GM19372 (cell line): ENCODE results near the gene LYAR.

ENCODE experiments used
- ATAC-seq: cut with Tn5 transposase; IDR thresholded peaks from one replicate; pipeline ENCODE4 v1.9.1; 2021; ENCODE audit warnings: mild to moderate bottlenecking, low read depth, moderate library complexity; ENCODE audit not compliant: unreplicated experiment

The LYAR gene

DNA sequence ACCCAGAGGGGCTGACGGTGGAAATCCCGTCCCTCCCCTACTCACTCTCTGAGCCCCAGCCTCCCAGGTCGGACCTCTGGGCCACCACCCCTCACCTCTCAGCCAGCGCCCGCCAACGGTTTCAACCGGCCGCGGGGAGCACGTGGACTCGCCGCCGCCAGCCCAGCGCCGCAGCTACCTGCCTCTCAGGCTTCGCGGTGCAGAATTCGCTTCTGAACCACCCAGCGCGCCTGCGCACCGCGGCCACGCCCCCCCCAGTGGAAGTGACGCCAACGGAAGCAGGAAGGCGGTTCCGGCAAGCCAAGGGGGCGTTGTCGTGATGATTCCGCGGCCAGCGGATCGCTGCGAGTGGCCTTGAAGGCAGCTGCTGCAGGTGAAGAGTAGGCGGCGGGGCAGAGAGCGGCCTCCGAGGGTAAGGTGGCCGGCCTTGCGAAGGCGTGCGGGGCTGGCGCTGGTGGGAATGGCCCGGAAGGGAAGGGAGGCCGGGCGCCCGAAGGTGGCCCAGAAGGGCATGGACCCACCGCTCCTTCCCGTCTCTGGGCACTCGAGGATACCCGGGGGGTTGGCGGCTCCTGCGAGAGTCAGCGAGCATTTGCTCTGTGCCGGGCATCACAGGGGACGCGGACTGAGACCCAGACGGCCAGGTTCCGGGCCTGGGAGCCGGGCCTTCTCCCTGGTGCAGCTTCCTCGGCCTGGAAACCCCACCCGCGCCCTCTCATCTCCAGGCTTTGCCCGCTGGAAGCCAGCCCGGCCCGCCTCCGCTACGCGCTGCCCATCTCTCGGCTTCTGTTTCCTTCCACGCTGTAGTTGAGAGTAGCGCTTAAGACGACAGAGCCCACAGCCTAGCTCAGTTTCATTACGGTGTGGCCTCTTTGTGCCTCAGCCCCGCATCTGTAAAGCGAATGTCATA, at the start of gene LYAR, which contains the start of gene ZBTB49:
Gene LYAR (minus strand): TSS at position 214 of the 910 bp plus-strand sequence. CDS start 6,412 bp downstream, outside the sequence.
Gene ZBTB49 (plus strand): TSS at position 311 of the 910 bp plus-strand sequence. CDS start 9,695 bp downstream, outside the sequence.
- peak; percentile 90 for ATAC-seq

DNA sequence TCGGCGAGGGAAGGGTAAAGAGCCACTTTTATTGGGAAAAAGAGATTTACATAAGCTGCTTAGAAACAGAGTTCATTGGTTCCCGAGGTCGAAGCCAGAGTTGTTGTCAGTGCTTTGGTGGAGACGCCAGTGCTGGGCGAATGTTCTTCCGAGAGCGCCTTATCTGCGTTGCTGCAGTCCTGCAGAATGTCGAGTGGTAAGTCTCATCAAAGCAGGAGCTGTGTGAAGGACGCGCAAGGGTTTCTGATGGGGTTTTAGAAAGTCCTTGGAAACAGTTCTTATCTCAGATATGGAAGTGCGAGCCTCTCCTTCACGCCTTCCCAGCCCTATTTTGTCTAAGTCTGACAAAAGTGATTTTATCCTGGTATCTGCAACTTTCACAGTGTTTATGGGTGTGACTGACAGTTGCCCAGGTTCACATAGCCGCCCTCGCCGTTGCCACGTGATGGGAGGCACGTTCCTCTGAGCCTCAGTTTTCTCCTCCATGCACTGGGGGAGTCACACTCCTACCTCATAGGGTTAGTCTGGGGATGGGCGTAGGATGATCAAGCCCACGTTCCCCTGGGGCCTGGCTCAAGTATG, 49.6 kb upstream of the LYAR start:
- ATAC-seq, result no peak

DNA sequence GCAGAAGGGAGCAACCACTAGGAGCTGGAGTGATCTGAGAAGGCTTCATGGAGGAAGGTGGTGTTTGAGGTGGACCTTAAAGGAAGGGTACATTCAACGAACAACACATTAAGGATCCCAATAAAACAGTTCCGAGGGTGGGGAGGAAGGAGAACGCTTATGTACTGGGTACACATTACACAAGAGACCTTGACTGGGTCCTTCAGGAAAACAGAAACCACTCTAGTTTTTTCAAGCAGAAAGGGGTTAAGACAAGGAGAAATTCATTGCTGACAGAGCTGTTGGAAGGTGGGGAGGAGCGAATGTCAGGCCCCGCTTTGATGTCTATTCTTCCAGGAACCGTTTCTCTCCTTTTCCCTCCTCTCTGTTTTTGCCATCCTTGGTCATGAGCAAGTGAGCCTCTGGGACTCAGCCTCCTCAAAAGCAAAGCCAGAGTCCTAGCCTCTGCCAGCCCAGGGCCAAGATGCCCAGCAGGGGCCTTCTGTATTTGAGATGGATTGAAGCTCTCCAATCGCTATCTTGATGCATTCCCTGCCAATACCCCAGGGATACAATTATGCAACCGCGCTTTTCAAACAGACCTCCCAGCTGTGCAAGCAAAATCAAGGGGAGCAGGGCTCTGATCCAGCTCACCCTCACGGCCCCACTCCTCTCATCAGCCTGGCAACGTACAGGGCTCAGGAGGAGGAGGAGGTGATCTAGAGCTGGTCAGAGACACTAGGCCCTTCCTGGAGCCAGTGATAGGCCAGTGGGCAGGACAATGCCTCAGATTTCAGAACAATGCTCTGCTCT, 48.5 kb upstream of the LYAR start:
- no peak for ATAC-seq

- peak; percentile 74 for ATAC-seq
Measured at GRCh38 chr4:4334798-4335520, 45.0 kb upstream of the LYAR start.

GRCh38 chr4:4333265-4333706, 43.3 kb upstream of the LYAR start:
- ATAC-seq, result no peak

DNA sequence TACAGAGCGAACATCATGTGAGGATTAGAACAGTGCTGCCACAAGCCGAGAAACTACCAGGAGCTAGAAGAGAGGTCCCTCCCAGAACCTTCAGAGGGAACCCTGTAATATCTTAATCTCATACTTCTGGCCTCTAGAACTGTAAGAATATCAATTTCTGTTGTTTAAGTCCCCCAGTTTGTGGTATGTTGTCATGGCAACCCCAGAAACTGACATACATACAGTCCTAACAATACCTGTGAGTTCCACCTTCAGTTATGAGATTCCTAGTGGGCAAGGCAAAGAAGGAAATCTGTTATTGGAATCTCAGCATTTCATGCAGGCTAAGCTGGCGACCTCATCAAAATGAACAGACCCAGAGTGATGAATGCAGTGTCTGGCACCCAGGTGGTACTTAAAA, 42.6 kb upstream of the LYAR start:
- ATAC-seq, result no peak

GRCh38 chr4:4330794-4331193, 40.8 kb upstream of the LYAR start:
- no peak for ATAC-seq

- no peak for ATAC-seq
Measured at GRCh38 chr4:4329496-4329895, 39.5 kb upstream of the LYAR start.

GRCh38 chr4:4328840-4329239, 38.9 kb upstream of the LYAR start:
- ATAC-seq, result no peak

GRCh38 chr4:4328206-4328605, 38.3 kb upstream of the LYAR start:
- no peak for ATAC-seq

- ATAC-seq, result no peak
Measured at GRCh38 chr4:4327652-4328121, 37.7 kb upstream of the LYAR start.

GRCh38 chr4:4326166-4326565, 36.2 kb upstream of the LYAR start:
- ATAC-seq, result no peak

- no peak for ATAC-seq
Measured at GRCh38 chr4:4325321-4325720, 35.4 kb upstream of the LYAR start.

DNA sequence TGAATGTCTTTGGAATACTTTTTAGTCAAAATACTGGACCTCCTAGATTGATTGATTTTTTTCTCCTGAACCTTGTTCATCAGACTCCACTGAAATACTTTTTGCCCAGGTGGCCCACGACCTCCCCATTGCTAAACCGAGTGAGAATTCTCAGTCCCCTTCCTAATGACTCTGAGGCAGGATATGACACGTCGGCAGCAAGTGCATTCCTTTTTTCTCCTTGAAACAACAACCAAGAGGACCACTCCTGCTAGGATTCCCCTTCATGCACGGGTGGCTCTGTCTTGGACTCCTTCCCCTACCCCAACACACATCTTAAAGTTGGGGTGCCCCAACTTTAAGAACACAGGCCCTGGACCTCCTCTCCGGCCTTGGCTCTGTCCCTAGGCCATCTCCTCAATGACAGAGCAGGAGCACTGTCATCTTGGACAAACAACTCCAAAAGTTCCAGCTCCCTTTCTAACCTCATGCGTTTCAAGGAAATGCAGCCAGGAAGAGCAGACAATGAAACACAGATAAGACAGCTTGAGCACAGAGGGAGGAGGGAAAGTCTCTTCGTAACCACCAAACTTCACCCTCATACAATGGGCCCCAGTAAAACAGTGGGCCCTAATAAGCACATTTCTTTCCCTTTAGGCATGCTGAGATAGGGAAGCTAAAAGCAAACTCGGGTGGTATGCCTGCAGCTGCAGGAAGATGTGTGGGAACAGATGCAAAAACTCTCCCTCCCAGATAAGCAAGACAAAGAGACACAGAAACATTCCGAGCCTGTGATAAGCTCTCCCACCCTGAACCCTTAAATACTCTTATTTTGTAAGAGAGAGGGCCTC, 34.0 kb upstream of the LYAR start:
- ATAC-seq, result no peak

- ATAC-seq, result no peak
Measured at GRCh38 chr4:4321951-4322688, 32.2 kb upstream of the LYAR start.

DNA sequence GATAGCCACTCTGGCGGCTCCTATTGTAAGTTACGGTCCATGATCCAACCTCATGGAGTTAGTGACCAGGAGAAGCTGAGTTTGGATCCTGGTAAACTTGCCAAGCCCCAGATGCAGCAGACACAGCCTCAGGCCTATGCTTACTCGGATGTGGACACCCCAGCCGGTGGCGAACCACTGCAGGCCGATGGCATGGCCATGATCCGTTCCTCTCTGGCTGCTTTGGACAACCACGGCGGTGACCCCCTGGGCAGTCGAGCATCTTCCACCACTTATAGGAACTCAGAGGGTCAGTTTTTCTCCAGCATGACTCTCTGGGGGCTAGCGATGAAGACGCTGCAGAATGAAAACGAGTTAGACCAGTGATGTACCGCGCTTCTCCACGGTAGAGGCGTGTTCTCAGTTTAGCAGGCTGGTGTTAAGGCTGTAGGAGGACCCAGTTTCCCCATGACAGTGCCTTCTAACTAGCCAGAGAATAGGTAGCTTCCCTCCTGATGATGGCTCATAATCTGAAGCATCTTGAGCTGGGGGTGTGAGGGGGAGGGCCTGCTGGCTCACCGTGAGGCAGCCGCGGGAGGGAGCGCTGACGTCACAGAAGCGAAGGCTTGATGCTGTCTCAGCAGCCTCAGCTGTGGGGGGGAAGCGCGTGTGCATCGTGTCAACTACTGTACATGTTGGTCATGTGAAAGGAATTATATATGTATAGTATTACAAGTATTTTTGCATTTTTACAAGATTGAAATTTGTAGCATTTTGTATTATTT, 31.2 kb upstream of the LYAR start:
- ATAC-seq, result no peak

DNA sequence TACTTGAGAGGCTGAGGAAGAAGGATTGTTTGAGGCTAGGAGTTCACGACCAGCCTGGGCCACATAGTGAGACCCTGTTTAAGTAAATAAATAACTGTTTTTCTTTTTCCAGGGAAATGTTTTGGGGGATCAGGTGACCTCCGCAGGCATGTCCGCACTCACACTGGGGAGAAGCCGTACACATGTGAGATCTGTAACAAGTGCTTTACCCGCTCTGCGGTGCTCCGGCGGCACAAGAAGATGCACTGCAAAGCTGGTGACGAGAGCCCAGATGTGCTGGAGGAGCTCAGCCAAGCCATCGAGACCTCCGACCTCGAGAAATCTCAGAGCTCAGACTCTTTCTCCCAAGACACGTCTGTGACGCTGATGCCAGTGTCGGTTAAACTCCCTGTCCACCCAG, 30.6 kb upstream of the LYAR start:
- no peak for ATAC-seq
